ENCODE measurements around the gene BAG3. TPM values are rescaled to one million over a fixed set of nuclear protein-coding genes. Genes with fewer than 3 reads are reported as not detected.

Gene BAG3
- total RNA-seq, 1 experiment from 2014 or later, result 131 TPM

GRCh38 chr10:119688033-119688508, 36.9 kb downstream of the BAG3 start:
- Histone ChIP-seq H3K4me3 (ENCODE audit: low read depth in 2 of 2, low read length in 2 of 2) (peak overlapping the region in 1 of 2 experiments; percentile 63; a peak in 1 of 4 replicates), H3K27me3 (ENCODE audit: control insufficient read depth, insufficient read depth, low read length) (no peaks in the 10 kb centered on the region), H3K27ac (ENCODE audit: low read length) (peak overlapping the region; percentile 75), H3K36me3 (ENCODE audit: control insufficient read depth, insufficient read depth, low read length) (no peaks in the 10 kb centered on the region), H3K9me3 (ENCODE audit: control insufficient read depth, insufficient read depth, low read depth, low read length) (no peaks in the 10 kb centered on the region), H3K4me1 (ENCODE audit: control insufficient read depth, insufficient read depth, low read length) (peaks cover 19% of the 10 kb centered on the region)
- intact Hi-C loops (cut with micrococcal nuclease; ENCODE audit: unreplicated experiment) (loop anchor here (5.0 kb wide), 1 partner anchor 174 kb away; no protein-coding TSS in a partner anchor), in situ Hi-C loops (cut with HindIII; ENCODE audit: low pct_unique_long_range_greater_than_20kb, low sequenced_read_pairs) (no loop called here)
- no peak for ATAC-seq
- no peak for DNase-seq (ENCODE audit: low read depth, low spot score)
- ChIA-PET POLR2A (interaction anchor here (1.2 kb wide), 1 partner anchor 37 kb away, joined by 5 read pairs; no protein-coding TSS in a partner anchor), CTCF (interaction anchor here (1.0 to 1.5 kb wide), 4 partner anchors 10 to 172 kb away, joined by 3 to 13 read pairs (median 4); partner anchors contain the start of gene INPP5F)
- no TSS peak for BruUV-seq (replicated peaks)
- TF ChIP-seq SIN3A (IDR thresholded peaks at IDR 0.05; ENCODE audit: borderline replicate concordance, insufficient read depth, low read depth, low read length) (no peak), POLR2AphosphoS5 (IDR thresholded peaks at IDR 0.05; ENCODE audit: low read depth, low read length) (no peak), REST (IDR thresholded peaks at IDR 0.05; ENCODE audit: insufficient read depth in 1 of 2, low read depth in 2 of 2, low read length in 1 of 2) (no peak), CTCF (IDR thresholded peaks at IDR 0.05) (no peak), TCF7L2 (IDR thresholded peaks at IDR 0.05; ENCODE audit: low read depth, low read length) (no peak)

GRCh38 chr10:119689016-119689580, 37.9 kb downstream of the BAG3 start:
- Histone ChIP-seq H3K4me3 (ENCODE audit: low read depth in 2 of 2, low read length in 2 of 2) (no peak overlapping the region), H3K27ac (ENCODE audit: low read length) (no peak overlapping the region), H3K36me3 (ENCODE audit: control insufficient read depth, insufficient read depth, low read length) (no peaks in the 10 kb centered on the region), H3K4me1 (ENCODE audit: control insufficient read depth, insufficient read depth, low read length) (peaks cover 19% of the 10 kb centered on the region), H3K9me3 (ENCODE audit: control insufficient read depth, insufficient read depth, low read depth, low read length) (no peaks in the 10 kb centered on the region), H3K27me3 (ENCODE audit: control insufficient read depth, insufficient read depth, low read length) (no peaks in the 10 kb centered on the region)
- in situ Hi-C loops (cut with HindIII; ENCODE audit: low pct_unique_long_range_greater_than_20kb, low sequenced_read_pairs), result no loop called here
- intact Hi-C loops (cut with micrococcal nuclease; ENCODE audit: unreplicated experiment), result loop anchor here (5.0 kb wide), 1 partner anchor 173 kb away; no protein-coding TSS in a partner anchor
- BruUV-seq (replicated peaks), result no TSS peak
- ChIA-PET POLR2A (interaction anchor here (0.6 to 0.7 kb wide), 2 partner anchors 37 to 45 kb away, joined by 3 read pairs; partner anchors contain the start of gene INPP5F), CTCF (no interaction called here)
- DNase-seq (ENCODE audit: low read depth, low spot score) (no peak), ATAC-seq (no peak)
- TF ChIP-seq SIN3A (IDR thresholded peaks at IDR 0.05; ENCODE audit: borderline replicate concordance, insufficient read depth, low read depth, low read length) (no peak), TCF7L2 (IDR thresholded peaks at IDR 0.05; ENCODE audit: low read depth, low read length) (no peak), REST (IDR thresholded peaks at IDR 0.05; ENCODE audit: insufficient read depth in 1 of 2, low read depth in 2 of 2, low read length in 1 of 2) (no peak), CTCF (IDR thresholded peaks at IDR 0.05) (no peak), POLR2AphosphoS5 (IDR thresholded peaks at IDR 0.05; ENCODE audit: low read depth, low read length) (no peak)

Measured in Panc1 (cell line).